Vagina (tissue), 2 donors: ENCODE measurements around the gene PAPOLB. TPM values are rescaled to one million over a fixed set of nuclear protein-coding genes. Genes with fewer than 3 reads are reported as not detected.

Experiments
- DNase-seq, 2 donors: peaks; one replicate each; pipeline ENCODE4 v3.0.0-alpha.2; 2017; ENCODE audit errors: extremely low spot score in 2 of 2
- H3K27ac ChIP-seq: fragments of 200-600 bp; sonication (generic); one replicate; pipeline ENCODE4 v1.5.1; 2019
- H3K27me3 ChIP-seq: fragments of 200-600 bp; sonication (generic); one replicate; pipeline ENCODE4 v1.5.1; 2019
- H3K36me3 ChIP-seq, 2 donors: fragments of 200-600 bp; sonication (generic); one replicate each; pipeline ENCODE4 v1.5.1; 2017 to 2019
- H3K4me1 ChIP-seq: fragments of 200-600 bp; sonication (generic); one replicate; pipeline ENCODE4 v1.5.1; 2019
- H3K4me3 ChIP-seq, 2 donors: fragments of 200-600 bp; sonication (generic); 1 replicate in 1 of 2; 2 replicates in 1 of 2; pipeline ENCODE4 v1.5.1; 2016 to 2019
- H3K9me3 ChIP-seq: fragments of 200-600 bp; sonication (generic); one replicate; pipeline ENCODE4 v1.5.1; 2019
- POLR2A ChIP-seq, 2 donors: fragments of 450-650 bp; IDR thresholded peaks; one replicate each; pipeline ENCODE4 v1.6.1; 2017; ENCODE audit warnings: antibody characterized with exemption in 2 of 2, mild to moderate bottlenecking in 2 of 2, moderate library complexity in 2 of 2
- POLR2AphosphoS5 ChIP-seq, 2 donors: sonication (generic); formaldehyde crosslinking; IDR thresholded peaks; one replicate each; pipeline ENCODE4 v1.9.0; 2017; ENCODE audit warnings: antibody characterized with exemption in 2 of 2, mild to moderate bottlenecking in 2 of 2, low read depth in 1 of 2; ENCODE audit not compliant: insufficient read depth in 1 of 2
- intact Hi-C: fragments of 100-400 bp; cut with DNase I; formaldehyde crosslinking; loops from one replicate; pipeline ENCODE4 v1.15.1; 2023
- total RNA-seq: library from RNA; depleted of rRNA; stranded (reverse); fragments of >200 nt; gene quantifications from one replicate; pipeline ENCODE4 v1.2.3, GENCODE V29; 2016
- TF ChIP-seq, protein P1 (sequence below), 3 experiments: fragments of 450-650 bp in 2 of 3; fragments of 200-600 bp in 1 of 3; sonication (generic) in 1 of 3; IDR thresholded peaks; one replicate each; pipeline ENCODE4 v1.5.1; 2017 to 2019; ENCODE audit warnings: antibody characterized with exemption in 3 of 3, mild to moderate bottlenecking in 2 of 3, moderate library complexity in 2 of 3

The PAPOLB gene
- total RNA-seq, 1 donor from 2014 or later, result not detected

DNA sequence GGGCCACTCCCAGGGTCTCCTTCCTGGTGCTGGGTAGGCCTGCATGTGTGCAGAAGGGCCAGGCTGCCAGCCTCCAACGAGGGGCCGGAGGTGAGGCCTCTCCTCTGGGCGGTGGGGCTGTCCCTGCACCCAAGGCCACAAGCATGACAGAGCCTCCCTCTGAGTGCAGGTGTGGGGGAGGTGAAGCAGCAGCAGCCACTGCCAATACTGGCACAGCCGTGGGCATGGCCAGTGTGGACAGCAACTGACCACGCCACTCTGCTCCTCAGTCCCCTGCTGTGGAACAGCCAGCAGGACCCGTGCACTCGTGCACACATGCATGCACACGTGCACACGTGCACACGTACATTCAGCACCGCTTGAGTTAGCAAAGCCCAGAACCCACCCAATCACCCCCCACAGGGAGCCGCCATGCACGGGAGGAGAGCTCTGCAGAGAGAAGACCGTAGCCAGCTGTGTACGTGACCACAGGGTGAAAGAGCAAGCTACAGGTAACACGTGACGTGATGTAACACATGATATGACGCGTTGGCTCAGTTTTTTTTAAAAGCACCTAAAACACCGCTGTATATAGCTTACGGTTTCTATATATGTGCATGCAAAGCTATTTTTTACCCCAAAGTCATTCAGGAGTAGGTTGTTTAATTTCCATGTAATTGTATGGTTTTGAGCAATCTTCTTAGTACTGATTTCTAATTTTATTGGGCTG is 23.1 kb downstream of the PAPOLB start:
- DNase-seq, result no peak
- Histone ChIP-seq H3K36me3 (no peaks in the 10 kb centered on the region), H3K27me3 (no peaks in the 10 kb centered on the region), H3K4me1 (peaks cover 12% of the 10 kb centered on the region), H3K9me3 (no peaks in the 10 kb centered on the region), H3K4me3 (no peak overlapping the region), H3K27ac (no peak overlapping the region)
- intact Hi-C loops, result no loop called here
- TF ChIP-seq, protein P1, sequence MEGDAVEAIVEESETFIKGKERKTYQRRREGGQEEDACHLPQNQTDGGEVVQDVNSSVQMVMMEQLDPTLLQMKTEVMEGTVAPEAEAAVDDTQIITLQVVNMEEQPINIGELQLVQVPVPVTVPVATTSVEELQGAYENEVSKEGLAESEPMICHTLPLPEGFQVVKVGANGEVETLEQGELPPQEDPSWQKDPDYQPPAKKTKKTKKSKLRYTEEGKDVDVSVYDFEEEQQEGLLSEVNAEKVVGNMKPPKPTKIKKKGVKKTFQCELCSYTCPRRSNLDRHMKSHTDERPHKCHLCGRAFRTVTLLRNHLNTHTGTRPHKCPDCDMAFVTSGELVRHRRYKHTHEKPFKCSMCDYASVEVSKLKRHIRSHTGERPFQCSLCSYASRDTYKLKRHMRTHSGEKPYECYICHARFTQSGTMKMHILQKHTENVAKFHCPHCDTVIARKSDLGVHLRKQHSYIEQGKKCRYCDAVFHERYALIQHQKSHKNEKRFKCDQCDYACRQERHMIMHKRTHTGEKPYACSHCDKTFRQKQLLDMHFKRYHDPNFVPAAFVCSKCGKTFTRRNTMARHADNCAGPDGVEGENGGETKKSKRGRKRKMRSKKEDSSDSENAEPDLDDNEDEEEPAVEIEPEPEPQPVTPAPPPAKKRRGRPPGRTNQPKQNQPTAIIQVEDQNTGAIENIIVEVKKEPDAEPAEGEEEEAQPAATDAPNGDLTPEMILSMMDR (IDR thresholded peaks at IDR 0.05), result no peak
- TF ChIP-seq POLR2A (IDR thresholded peaks at IDR 0.05), result no peak
- TF ChIP-seq POLR2AphosphoS5 (IDR thresholded peaks at IDR 0.05; ENCODE audit: insufficient read depth in 1 of 2, low read depth in 1 of 2), result no peak

DNA sequence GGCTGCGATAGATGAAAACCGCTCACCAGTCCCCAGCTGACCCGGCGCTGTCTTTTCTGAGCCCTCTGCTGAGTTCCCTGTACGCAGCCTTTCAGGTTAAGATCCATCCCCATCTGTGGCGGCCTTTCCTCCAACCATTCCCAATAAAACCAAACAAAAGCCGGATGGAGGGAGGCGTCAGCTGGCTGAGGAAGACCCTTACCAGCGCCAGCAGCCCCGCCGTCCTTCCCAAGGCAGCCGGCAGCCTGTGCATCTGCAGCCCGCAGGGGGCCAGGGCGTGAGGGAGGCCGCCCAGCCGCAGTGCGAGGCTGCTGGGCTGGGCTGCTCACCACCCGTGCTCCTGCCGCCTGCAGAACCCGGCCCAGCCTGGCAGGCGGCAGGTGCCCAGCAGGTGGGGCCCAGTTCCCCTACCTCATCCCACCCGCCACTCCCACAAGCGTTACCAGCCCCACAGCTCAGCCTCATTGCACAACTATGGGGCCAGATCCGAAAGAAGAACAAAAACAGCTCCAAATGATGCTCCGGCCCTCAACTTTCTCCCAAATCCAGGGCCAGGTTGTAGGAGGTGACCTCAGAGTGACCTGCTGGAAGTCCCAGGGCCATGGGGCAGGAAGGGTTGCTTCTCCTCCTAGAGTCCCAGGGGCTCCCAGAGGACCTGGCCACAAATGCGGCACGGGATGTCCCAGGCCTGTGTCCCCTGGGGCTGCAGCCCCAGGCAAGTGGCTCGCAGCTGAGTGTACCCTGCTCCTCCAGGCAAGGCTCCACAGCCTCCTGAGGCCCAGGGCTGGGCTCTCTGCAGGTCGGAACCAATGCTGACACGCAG is 23.8 kb downstream of the PAPOLB start:
- intact Hi-C loops, result no loop called here
- no peaks in the 10 kb centered on the region for H3K27me3 ChIP-seq
- H3K4me1 ChIP-seq, result peaks cover 12% of the 10 kb centered on the region
- H3K9me3 ChIP-seq, result no peaks in the 10 kb centered on the region
- no peak overlapping the region for H3K4me3 ChIP-seq
- DNase-seq, result no peak
- H3K36me3 ChIP-seq, result no peaks in the 10 kb centered on the region
- TF ChIP-seq POLR2AphosphoS5 (IDR thresholded peaks at IDR 0.05; ENCODE audit: insufficient read depth in 1 of 2, low read depth in 1 of 2) (no peak), POLR2A (IDR thresholded peaks at IDR 0.05) (no peak)
- TF ChIP-seq, protein P1 (IDR thresholded peaks at IDR 0.05), result no peak
- H3K27ac ChIP-seq, result no peak overlapping the region

GRCh38 chr7:4837041-4837802 is 24.6 kb downstream of the PAPOLB start:
- no peaks in the 10 kb centered on the region for H3K27me3 ChIP-seq
- no peak overlapping the region for H3K27ac ChIP-seq
- TF ChIP-seq POLR2A (IDR thresholded peaks at IDR 0.05), result no peak
- intact Hi-C loops, result no loop called here
- peaks cover 11% of the 10 kb centered on the region for H3K4me1 ChIP-seq
- H3K36me3 ChIP-seq, result no peaks in the 10 kb centered on the region
- no peaks in the 10 kb centered on the region for H3K9me3 ChIP-seq
- DNase-seq, result no peak
- H3K4me3 ChIP-seq, result no peak overlapping the region

- peaks cover under 1% of the 10 kb centered on the region for H3K4me1 ChIP-seq
- no peak overlapping the region for H3K4me3 ChIP-seq
- H3K36me3 ChIP-seq, result no peaks in the 10 kb centered on the region
- no peak for TF ChIP-seq POLR2A (IDR thresholded peaks at IDR 0.05)
- TF ChIP-seq, protein P1 (IDR thresholded peaks at IDR 0.05), result no peak
- TF ChIP-seq POLR2AphosphoS5 (IDR thresholded peaks at IDR 0.05; ENCODE audit: insufficient read depth in 1 of 2, low read depth in 1 of 2), result no peak
- no peaks in the 10 kb centered on the region for H3K27me3 ChIP-seq
- no peak overlapping the region for H3K27ac ChIP-seq
- intact Hi-C loops, result no loop called here
- H3K9me3 ChIP-seq, result no peaks in the 10 kb centered on the region
- no peak for DNase-seq
These were observed 25.6 kb downstream of the PAPOLB start for GRCh38 chr7:4836206-4836661.

DNA sequence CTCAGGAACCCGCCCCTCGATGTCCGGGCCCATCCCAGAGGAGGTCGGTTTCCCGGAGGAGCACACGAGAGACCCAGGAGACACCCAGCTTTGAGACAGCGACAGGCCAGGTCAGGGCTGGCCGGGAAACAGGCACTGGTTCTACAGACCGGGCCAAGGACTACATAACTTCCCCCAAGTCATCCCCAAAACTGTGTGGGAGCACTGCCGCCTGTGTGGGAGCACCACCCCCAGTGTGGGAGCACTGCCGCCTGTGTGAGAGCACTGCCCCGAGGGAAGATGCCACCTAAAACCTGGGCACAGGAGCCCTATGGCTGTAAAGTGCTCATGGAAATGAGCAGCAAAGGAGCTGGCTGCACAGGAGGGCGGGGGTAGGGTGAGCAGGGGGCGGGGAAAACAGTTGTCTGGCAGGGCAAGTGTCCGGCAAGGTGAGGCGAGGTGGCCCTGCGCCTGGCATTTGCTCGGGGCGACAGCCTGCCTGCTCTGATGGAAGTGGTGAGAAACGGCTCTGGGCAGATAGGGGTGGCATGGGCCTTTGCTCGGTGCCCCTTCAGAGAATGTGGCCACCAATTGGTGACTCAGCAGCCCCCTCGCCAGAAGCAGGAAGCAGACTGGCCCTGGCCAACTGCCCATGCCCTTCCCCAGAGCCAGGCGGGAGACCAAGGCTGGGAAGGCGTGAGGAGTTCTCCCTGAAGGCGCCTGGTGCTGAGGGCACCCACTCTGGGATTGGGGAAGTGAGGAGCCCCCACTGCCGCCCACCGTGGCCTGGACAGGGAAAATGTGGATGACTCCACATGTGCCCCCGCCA is 26.2 kb downstream of the PAPOLB start:
- TF ChIP-seq POLR2AphosphoS5 (IDR thresholded peaks at IDR 0.05; ENCODE audit: insufficient read depth in 1 of 2, low read depth in 1 of 2) (no peak), POLR2A (IDR thresholded peaks at IDR 0.05) (no peak)
- TF ChIP-seq, protein P1 (IDR thresholded peaks at IDR 0.05), result no peak
- Histone ChIP-seq H3K27ac (no peak overlapping the region), H3K36me3 (no peaks in the 10 kb centered on the region), H3K27me3 (no peaks in the 10 kb centered on the region), H3K4me1 (no peaks in the 10 kb centered on the region), H3K9me3 (no peaks in the 10 kb centered on the region), H3K4me3 (no peak overlapping the region)
- no peak for DNase-seq
- intact Hi-C loops, result no loop called here
